ENCODE data around the gene GADL1.

Gene GADL1

DNA sequence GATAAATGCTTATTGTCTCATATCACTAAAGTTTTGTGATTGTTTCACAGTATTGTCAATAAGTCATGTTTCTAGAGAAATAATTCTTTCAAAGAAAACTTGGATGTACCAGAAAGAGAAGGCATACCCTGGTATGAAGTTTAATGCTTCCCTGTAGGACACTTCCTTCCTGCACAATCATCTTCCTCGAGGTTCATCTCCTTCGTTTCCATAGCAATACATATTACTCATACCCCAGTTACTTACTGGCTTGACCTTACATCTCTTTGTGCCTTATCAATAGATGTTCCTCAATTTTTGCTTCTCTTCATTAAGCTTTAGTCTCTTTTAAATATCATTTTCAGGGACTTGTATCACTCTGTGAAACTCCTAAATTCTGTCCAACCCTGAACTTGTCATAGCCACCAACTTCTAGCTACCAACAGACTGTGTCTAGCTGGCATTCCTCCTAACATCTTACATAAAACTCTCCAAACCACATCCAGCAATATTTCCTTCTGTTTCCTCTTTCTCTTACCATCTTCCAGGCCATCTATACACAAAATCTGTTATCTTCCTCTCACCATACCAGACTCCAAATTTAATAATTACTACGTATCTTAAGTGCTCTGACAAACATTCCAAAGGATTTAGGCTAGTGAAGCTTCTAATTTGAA is 134.3 kb downstream of the GADL1 start:
- DNase-seq (ENCODE audit: low read depth in 2 of 2) = no peak

DNA sequence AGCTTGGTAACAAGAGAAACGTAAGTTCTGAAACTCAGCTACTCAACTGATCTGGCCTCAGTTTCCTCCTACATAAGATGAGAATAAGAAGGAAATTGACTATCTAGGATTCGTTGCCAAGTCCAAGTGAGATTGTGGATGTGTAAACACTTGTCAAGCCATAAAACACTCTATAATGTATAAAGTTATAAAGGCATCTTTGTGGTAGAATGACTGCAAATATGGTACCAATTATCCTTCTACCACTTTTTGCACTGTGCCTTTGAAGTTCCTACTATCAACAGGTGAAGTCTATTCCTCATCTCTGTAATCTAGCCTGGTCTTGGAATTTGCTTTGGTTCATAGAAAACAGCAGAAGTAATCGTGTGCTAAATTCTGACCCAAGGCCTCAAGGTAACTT is 138.2 kb downstream of the GADL1 start:
- no peak for DNase-seq (ENCODE audit: low read depth in 2 of 2)

DNA sequence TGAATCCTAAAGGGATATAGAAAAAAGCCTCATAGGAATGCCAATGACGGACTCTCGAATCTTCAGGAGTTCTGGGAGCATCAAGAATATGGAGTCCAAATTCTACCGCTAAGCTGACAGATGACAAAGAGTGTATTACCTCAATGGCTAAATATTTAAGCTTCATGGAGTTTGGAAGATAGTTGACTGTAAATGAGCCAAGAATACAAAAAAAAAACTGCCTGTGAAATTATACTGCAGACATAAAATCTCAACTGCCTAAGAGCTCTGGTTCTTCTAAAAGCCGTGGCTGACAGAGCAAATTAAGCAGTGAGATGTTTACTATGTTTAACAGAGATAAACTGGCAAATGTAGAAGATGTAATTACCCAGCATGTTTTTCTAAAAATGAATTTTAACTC is 140.0 kb downstream of the GADL1 start:
- no peak for DNase-seq (ENCODE audit: low read depth in 2 of 2)

DNA sequence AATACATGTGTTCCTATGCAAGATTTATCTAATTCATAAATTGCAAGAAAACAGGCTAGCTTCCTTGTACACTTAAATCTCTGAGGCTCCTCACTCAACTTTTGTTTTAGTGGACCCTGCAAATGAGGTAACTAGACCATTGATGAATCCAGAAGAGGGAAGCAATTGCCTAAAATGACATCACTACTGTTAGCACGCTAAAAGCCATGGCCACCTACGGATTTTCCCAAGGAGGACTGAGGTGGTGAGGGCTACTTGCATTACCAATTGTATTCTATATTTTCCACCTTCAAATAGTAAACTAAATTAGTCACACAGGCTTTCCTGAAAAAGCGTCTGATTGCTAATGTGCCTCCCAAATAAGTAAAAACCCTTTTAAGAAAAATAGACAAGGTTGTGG is 140.7 kb downstream of the GADL1 start:
- no peak for DNase-seq (ENCODE audit: low read depth in 2 of 2)

DNA sequence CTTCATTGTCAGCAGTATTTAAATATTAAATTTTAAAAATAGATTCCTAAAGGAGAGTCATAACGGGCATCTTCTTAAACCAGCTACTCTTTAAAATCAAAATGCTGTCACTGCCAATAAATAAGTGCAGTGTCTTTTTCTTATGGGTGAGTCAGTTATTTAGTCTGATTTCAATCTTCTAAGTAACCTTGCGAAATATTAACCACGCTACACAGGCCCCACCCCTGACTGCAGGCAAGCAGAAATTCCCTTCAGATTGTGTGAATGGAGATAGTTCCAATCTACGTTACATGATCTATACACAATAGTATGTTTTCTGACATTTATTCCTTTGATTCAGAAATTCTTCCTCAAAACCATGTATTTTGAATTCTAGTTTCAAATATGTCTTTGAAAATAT is 141.5 kb downstream of the GADL1 start:
- no peak for DNase-seq (ENCODE audit: low read depth in 2 of 2)

DNA sequence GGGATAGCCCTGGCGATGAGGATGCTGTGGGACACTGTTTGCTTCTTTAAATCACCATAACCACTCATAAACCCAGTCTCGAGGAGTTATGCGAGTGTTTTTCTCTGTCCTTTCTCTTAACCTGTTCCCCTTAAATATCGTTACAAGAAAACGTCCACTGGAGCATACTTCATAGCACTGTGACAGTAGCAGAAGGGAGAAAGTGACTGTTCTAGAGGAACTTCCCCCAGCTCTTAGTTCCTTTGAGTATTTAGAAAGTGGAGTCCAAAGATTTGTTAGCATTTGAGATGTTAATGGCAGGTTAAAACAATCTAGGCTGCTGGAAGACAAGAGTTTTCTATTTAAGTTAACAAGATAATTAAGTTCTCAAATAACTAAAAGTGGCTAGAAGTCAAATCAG is 142.0 kb downstream of the GADL1 start:
- DNase-seq (ENCODE audit: low read depth in 2 of 2) = no peak

DNA sequence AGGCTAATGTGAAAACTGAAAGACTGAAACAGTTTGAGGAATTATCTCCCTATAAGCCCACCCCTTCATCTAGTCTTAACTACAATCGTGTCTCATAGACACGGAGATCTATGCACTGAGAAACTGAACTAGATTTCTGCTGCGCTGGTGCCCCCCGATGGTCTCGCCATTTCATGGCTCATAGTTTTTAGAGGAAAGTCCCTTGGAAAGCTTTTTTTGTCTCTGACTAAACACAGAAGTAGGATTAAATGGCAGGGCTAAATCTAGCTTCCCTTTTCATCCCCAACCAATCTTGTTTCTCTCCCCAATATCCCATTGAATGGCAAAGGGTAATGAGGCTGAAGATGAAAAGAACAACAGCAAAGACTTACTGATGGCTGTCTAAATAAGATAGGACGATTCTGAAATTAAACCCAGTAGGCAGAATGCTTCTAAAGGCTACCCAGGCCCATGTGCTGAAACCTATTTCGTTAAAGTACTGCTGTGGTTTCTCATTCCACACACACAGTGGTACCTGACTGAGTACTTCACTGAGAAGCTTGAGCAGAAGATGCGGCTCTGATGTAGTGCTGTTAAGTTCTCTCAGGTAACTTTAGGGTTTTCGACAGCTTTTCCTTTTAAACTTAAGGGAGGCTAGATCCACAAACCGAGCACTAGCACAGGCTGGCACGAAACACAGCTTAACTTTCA is 142.7 kb downstream of the GADL1 start:
- peak; percentile 20 to 43 for DNase-seq (ENCODE audit: low read depth in 2 of 2)

DNA sequence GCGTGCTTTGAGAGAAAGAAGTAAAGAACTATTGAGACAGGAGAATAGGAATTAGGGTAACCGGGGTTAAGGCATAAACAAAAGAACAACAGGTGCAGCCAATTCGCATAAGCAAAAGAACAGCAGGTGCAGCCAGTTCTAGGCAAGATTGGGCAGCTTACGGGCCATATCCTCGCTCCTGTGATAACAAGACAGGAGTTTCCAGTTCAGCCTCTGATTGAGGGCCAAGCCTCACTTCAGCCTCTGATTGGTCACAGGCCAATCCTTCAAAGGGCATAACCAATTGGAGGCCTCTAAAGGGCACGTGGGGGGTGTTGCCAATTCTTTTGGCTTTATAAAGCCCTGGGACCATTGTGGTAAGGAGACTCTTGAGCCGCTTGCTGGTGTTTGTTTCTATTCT is 143.5 kb downstream of the GADL1 start:
- no peak for DNase-seq (ENCODE audit: low read depth in 2 of 2)

DNA sequence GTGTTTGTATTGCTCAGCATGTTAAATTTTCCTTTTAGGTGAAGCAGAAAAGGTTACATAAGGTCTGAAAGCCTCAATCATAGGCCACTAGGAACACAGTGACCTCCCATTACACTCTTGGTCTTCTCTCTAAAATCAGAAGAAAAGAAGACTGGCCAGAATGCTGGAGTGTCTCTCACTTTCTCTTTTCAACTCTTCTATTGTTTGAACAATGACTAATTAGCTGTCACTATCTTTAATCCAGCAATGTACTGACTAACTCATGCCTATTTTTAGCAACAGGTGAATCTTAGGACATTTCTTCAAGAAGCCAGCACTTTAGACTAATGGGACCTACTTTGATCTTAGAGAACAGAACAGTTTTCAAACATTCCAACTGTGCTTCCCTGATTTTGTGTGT is 145.2 kb downstream of the GADL1 start:
- no peak for DNase-seq (ENCODE audit: low read depth in 2 of 2)

DNA sequence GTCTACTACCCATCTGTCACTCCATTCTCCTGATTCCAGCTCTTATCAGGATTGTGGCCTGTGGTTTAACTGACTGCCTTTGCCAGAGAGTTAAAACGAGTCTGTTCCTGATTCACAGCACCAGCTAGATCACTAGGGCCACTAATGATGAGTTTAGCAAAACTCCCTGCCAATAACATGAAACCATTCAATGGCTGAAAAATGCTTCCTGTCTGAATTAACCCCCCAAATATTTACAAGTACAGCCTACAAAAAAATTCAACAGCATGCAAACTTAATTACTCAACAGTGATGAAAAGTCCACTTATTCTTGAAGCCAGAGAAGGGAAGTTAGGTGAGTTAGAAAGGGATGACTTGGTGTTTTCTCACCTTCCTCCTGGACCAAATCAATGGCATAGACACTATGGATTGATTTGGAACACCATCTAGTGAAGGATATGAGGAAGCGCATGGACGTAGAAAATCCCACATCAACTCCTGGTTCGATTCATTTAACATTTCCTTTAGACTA is 146.6 kb downstream of the GADL1 start:
- no peak for DNase-seq (ENCODE audit: low read depth in 2 of 2)

DNA sequence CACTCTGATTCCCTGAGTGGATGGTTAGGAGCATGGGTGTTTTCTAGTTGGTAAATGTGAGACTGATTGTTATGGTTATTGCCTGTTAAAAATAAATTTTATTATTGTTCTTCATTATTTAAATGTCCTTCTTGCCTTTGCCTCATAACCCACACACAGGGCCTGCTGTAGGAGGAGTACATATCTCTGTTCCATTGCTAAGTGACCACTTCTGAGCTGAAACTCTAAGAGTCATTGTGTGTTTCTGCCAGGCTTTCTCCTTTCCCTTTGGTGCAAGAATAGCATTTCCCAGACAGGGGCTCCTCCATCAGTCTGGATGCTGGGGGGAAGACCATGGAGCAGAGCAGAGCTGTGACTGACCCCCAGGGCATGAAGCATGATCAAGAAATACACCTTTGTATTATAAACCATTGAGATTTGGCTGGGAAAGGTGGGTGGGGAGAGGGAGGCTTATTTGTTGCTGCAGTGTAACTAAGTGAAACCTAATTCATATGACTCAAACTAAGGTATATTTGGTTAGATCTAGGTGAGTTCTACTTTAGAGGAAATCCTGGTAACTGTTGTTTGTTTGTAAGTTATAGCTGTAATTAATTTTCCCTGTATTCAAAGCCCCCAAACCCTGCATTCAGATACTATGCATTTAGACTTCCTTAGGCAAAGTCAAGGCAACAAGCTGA is 150.7 kb downstream of the GADL1 start:
- no peak for DNase-seq (ENCODE audit: low read depth in 2 of 2)

DNA sequence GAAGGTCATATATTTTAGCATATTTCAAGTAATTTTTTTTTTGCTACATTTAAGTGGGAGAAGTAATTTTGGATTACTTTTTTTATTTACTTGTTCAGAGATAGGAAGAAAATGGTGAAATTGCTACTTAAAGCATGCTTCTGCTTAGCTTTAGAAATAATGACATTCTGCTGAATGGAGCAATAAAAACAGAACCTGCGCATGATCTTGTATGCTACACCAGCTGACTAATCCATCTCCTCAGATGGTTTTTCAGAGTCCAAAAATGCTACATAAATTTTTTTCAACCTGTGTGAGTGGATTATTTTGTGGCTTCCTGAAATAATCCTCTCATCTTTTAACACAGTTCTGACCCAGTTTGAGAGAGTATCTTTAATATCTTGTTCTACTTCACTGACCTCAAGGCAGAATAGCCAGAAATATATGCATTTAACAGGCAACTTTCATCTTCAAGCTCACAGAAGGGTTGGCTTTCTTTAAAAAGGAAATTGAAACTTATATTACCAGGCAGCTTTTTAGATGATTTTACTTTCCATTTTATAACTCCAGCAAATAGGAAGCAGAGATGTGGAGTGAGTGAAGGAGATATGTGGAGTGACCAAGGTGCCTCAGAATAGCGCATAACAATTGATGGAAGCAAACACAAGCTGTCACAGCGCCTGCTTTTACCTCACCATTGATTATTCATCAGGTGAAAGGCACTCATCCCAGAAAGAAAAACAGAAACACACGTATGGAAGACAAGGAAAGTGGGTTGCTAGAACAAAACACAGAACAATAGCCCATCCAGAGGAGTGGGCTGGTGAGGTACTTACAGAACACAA is 151.5 kb downstream of the GADL1 start:
- no peak for DNase-seq (ENCODE audit: low read depth in 2 of 2)

DNA sequence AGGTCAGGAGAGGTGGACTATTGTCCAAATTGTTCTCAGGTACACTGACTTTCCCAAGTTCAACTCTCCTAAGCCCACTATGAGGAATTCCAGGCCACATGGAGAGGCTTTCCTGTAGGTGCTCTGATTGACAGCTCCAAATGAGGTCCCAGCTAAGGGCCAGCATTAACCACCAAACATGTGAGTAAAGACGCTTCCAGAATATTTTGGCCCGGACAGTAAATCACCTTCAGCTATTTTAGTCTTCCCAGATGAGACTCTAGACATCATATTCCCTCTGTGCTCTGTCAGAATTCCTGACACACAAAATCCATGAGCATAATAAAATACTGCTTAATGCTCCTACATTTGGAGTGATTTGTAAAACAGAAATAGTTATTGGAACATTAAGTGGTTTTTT is 152.6 kb downstream of the GADL1 start:
- no peak for DNase-seq (ENCODE audit: low read depth in 2 of 2)

DNA sequence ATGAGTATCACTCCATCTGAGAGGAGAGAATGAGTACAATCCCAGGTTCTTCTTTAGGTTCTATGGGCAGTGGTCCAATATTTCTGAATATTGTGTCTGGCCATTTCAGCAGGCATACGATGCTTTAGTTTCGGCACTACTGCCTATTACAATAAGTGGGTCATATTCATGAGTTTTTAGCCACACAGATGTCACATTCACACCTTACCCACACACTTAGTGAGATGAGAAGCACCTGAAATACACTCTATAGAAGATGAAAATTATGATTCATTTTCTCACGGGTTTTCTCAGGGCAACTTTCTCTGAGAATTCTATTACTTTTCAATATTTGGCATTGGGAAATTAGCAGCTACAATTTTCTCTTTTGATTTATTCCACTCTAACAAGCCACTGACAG is 155.9 kb downstream of the GADL1 start:
- DNase-seq (ENCODE audit: low read depth in 2 of 2) = no peak

DNA sequence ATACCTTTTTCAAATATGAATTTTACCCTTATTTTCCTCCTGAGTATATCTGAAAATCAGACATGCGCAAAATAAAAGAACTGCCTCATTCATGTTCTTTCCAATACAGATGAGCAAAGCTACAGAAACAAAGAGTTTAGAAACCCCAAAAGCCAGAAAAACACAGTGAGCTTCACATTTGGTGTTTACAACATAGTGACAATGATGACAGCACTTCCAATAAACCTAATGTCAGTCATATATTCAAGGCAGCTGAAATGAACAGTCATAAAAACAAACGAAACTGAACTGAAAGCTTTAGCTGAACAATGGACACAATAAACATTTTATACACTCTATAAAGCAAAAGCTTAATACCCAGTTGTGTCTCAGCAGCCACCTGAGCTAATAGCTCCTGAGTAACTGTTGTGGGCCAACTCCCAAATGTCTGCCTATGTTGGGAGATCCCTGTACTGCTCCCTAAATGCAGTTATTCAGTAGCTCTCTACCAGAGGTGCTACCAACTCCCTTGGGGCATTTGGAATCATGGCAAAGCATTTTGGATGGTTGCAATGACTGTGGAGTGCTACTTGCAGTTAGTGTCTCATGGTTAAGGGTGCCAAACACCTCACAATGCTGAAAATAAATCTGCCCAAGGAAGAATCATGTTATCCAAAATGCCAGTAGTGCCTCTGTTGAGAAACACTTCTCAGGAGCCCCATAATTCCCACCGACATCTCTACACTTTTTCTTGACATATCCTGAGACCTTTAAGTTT is 156.5 kb downstream of the GADL1 start:
- DNase-seq (ENCODE audit: low read depth in 2 of 2) = no peak

DNA sequence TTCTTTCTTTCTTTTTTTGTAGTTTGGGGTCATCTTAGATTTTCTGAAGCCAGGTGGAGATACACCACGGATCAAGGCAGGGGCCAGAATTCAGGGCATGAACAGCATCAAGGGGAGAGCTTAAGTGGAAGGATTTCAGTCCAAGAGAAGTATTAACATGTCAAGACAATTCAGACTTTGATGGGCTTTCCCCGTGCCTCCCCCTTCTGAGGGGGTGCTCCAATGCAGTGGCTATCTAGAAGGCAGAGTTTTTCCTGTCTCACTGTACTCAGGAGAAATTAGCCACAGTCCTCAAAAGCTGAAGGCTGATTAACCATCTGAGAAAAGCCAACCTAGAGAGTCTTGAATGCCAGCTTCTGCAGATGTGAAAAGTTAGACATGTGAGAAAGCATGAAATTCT is 160.8 kb downstream of the GADL1 start:
- no peak for DNase-seq (ENCODE audit: low read depth in 2 of 2)

DNA sequence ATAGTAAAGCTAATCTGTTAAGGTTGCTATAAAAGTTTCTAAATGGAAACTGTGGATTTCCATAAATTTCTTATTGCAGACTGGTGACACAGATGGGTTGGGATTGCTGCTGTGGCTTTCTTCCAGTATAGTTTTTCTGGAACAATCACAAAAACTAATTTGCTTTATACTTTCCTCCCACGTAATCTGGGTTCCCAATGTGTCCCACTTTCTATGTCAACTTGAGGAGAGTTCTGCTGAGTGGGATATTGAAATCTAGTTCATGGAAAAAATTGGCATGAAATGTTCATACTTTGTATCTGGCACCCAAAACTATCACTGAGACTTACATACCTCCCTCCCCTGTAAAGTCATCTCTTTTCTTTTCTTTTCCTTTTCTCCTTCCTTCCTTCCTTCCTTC is 161.3 kb downstream of the GADL1 start:
- DNase-seq (ENCODE audit: low read depth in 2 of 2) = no peak

DNA sequence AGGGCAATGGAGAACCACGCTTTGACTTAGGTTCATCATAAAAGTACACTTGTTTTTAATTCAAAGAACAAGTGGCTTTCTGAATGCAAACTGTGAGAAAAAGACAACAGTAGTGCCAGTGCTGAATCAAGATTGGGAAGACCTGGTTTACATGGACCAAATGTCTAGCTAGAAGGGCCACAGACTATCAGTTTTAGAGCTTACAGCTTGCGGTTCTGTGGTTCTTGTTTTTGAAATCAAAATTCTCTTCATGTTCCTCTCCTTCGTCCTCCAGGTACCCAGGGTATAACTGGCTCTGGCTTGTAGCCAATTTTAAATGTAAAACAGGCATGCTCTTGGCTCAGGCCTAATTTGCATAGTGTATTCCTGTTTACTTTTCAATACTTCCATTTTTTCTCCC is 163.5 kb downstream of the GADL1 start:
- DNase-seq (ENCODE audit: low read depth in 2 of 2) = no peak

DNA sequence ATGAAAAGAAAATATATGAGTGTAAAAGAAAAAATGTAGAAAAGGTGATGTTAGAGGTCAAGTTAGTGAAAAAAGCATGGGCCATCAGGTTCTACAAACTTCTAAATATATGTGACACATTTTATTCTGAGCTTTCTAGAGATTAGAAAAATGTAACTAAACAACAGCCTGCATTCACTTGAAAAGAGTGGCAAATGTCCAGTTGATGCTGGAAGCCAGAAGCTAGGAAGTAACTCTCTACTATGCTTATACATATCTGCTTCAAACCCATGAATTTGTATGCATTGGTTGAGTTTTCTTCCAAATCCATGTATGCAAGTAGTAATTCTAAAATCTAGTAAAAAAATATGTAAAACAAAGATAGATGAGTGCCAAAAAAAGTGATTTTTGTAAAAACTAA is 164.5 kb downstream of the GADL1 start:
- DNase-seq (ENCODE audit: low read depth in 2 of 2) = no peak

DNA sequence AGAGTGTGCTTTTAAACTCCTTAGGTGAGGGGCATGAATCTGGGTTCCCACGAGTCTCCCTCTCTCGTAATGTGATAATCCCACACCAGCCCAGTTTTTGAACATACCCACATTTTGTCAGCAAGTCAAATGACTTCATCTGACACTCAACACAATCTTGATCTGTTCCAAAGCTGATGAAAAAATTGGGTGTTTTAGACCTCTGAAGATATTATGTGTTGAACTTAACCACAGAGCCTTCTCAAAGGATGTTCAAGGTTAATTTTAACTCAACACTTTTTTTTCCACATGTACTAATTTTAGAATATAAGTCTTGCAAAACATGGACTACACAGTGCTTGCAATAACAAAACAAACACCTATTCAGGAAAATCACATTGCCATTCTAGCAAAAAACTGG is 164.9 kb downstream of the GADL1 start:
- no peak for DNase-seq (ENCODE audit: low read depth in 2 of 2)

DNA sequence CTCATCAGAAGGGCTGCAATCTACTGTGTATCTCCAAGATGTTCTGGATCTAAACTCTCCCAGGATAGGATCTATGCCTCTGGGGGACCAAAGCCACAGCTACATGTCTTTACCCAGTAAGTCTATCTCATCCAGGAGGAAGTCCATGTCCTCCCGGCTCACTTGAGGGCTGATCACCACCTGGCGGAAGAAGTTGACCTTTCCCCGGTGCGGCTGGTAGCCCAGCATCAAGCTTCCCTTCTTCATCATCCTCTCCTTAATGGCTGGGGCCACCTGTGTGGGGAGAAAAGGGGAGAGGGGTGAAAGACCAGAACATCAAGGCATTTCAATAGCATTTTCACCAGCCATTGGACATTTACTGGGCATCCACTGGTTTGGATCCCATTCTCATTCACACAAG is 166.3 kb downstream of the GADL1 start:
- no peak for DNase-seq (ENCODE audit: low read depth in 2 of 2)

DNA sequence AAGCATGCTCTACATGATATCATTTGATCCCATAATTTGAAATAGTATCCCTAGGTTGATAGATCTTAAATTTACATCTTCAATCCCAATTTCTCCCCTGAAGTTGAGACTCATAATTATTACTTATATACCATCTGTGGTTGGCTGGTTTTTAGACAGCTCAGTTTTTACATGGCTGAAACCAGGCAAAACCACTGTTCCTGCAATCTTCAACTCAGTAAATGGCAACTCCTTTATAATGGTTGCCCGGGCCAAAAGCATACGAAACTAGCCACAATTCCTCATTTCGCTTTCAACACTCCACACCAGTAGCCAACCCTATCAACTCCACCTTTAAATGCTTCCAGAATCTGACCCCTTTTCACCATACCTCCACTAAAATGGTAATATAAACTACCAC is 169.6 kb downstream of the GADL1 start:
- no peak for DNase-seq (ENCODE audit: low read depth in 2 of 2)
